ENCODE data around the gene ACSS1.

Gene ACSS1

GRCh38 chr20:25058051-25058846, at the start of gene ACSS1:
ACSS1 (minus strand) TSS chr20:25058139; CDS start chr20:25058102, 37 bp downstream.
- peak; percentile 81 for DNase-seq

- no peak for DNase-seq
These were observed 45.6 kb upstream of the ACSS1 start for GRCh38 chr20:25103526-25103925.

GRCh38 chr20:25100914-25101313, 43.0 kb upstream of the ACSS1 start:
- DNase-seq, result no peak

GRCh38 chr20:25099601-25100140, 41.7 kb upstream of the ACSS1 start:
- DNase-seq, result no peak

- no peak for DNase-seq
These were observed 39.6 kb upstream of the ACSS1 start for GRCh38 chr20:25097498-25097897.

GRCh38 chr20:25090492-25091429, 32.8 kb upstream of the ACSS1 start:
- DNase-seq, result peak; percentile 92

GRCh38 chr20:25089662-25090061, 31.7 kb upstream of the ACSS1 start:
- no peak for DNase-seq

- no peak for DNase-seq
These were observed 31.2 kb upstream of the ACSS1 start for GRCh38 chr20:25089096-25089495.

GRCh38 chr20:25088267-25088666, 30.3 kb upstream of the ACSS1 start:
- DNase-seq, result no peak

- DNase-seq, result no peak
These were observed 29.4 kb upstream of the ACSS1 start for GRCh38 chr20:25087186-25087929.

- DNase-seq, result peak; percentile 14
These were observed 28.0 kb upstream of the ACSS1 start for GRCh38 chr20:25085756-25086495.

- peak; percentile 67 for DNase-seq
These were observed 26.8 kb upstream of the ACSS1 start for GRCh38 chr20:25084626-25085187.

GRCh38 chr20:25083773-25084625, 26.1 kb upstream of the ACSS1 start:
- DNase-seq, result peak; percentile 82

- DNase-seq, result peak; percentile 40
These were observed 25.3 kb upstream of the ACSS1 start for GRCh38 chr20:25083141-25083772.

- DNase-seq, result peak; percentile 48
These were observed 24.5 kb upstream of the ACSS1 start for GRCh38 chr20:25082498-25082873.

GRCh38 chr20:25081730-25082497, 24.0 kb upstream of the ACSS1 start, which contains the start of gene VSX1:
VSX1 (minus strand) TSS chr20:25082141; CDS start chr20:25082096, 45 bp downstream.
- DNase-seq, result peak; percentile 51

- no peak for DNase-seq
These were observed 23.3 kb upstream of the ACSS1 start for GRCh38 chr20:25081065-25081729.

GRCh38 chr20:25079171-25079570, 21.2 kb upstream of the ACSS1 start:
- no peak for DNase-seq

- no peak for DNase-seq
These were observed 20.7 kb upstream of the ACSS1 start for GRCh38 chr20:25078662-25079061.
